SK-MEL-5 (cell line): ENCODE results near the gene PEF1. TPM values are rescaled to one million over a fixed set of nuclear protein-coding genes. Genes with fewer than 3 reads are reported as not detected.

Experiments used
- DNase-seq: peaks from one replicate; pipeline ENCODE4 v3.0.0-alpha.2; 2016; ENCODE audit warnings: low read depth, low spot score
- in situ Hi-C: cut with HindIII; loops from 2 replicates; pipeline ENCODE4 v1.10.0; 2016; ENCODE audit warnings: low sequenced_read_pairs, high pct_unique_total_duplicates, low pct_unique_long_range_greater_than_20kb
- total RNA-seq: library from RNA; depleted of rRNA; stranded (reverse); fragments of >200 nt; shearing (Covaris generic); gene quantifications from 2 replicates; pipeline ENCODE4 v1.2.3, GENCODE V29; 2014

Gene PEF1
- total RNA-seq, 1 experiment from 2014 or later = 45.7 TPM

DNA sequence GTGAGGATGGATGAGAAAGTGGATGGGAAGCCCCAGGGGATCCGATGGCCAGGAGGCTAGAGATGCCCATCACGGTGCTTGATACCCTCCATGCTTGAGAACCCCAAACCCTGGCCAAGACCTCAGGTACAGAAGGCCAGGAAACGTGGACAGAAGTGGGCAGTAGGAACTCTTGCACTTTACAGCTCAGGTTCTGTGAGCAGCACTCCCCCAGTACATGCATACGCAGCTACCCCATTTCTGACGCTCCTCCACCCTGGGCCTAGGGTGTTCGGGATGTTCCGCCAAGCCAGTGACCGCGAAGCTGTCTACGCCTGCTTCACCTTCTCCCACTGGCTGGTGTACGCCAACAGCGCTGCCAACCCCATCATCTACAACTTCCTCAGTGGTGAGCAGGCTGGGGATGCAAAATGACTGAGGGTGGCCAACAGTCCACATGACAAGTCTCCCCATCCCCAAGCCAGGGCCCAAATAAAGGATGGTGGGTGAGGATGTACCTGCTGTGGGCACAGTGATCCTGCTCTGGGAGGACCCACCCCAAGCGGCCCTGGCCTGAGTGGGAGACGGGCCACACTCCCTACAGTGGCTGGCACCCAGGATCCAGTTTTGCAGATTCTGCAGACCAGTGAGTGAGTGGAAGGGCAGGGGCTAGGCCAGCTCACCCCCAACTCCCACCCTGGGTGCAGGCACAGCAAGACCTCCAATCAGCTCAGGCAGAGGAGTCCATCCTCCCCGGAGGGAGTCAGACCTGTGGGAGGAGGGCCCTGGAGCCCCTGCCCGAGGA lies 19.8 kb downstream of the PEF1 start:
- in situ Hi-C loops = no loop called here
- no peak for DNase-seq

- no peak for DNase-seq
- in situ Hi-C loops = no loop called here
These were observed 20.4 kb downstream of the PEF1 start for GRCh38 chr1:31624309-31624708.

- in situ Hi-C loops = no loop called here
- DNase-seq = no peak
These were observed 21.3 kb downstream of the PEF1 start for GRCh38 chr1:31623365-31623764.

DNA sequence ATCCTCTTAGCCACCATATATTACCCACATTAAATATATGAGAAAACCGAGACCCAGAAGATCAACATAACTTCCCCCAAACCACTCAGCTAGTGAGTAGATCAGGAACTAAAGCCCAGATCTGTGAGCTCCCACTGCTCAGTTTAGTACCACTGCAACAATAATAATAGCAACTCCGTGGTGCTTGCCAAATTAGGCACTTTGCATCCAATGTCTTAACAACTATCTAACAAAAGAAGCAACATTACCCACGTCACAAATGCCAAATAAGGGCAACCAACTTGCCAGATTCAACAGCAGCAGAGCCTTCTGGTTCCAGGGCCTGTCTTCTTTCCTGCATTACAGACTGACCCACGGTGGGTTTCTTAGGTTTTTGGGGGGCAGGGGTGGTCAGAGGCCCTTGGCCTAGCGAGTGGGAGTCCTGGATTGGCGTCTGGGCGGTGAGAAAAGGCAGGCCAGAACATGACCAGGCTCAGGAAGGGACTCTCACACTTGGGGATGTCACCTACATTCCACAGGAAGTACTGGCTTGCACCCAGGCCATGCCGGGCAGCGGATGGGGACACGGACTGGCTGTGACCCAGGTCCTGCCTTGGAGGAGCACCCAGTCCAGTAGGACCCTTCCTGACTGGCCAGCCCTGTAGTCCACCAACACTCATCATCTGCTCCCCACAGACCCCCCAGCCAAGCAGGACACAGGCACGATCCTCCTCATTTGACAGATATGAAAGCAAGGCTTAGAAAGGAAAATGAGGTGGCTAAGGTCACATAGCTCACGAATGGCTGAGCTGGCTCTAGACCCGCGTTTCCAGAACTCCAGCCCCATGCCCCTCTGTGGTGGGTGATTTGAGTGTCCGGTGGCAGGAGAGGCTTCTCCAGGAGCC lies 22.6 kb downstream of the PEF1 start:
- DNase-seq = no peak

GRCh38 chr1:31621498-31621820 lies 23.2 kb downstream of the PEF1 start:
- no peak for DNase-seq
- in situ Hi-C loops = no loop called here

More for the DNA sequence above, 22.6 kb downstream of the PEF1 start:
- in situ Hi-C loops = no loop called here

- DNase-seq = no peak
- in situ Hi-C loops = no loop called here
These were observed 23.8 kb downstream of the PEF1 start for GRCh38 chr1:31620631-31621497.

GRCh38 chr1:31618916-31619846 lies 25.5 kb downstream of the PEF1 start:
- in situ Hi-C loops = no loop called here
- no peak for DNase-seq

GRCh38 chr1:31617916-31618746 lies 26.5 kb downstream of the PEF1 start:
- DNase-seq = peak; percentile 44
- in situ Hi-C loops = no loop called here

- DNase-seq = no peak
- in situ Hi-C loops = no loop called here
These were observed 27.3 kb downstream of the PEF1 start, which contains the start of gene HCRTR1 for GRCh38 chr1:31617218-31617915. Gene HCRTR1 (plus strand): TSS chr1:31617689. CDS start chr1:31619193, 1,504 bp downstream.

DNA sequence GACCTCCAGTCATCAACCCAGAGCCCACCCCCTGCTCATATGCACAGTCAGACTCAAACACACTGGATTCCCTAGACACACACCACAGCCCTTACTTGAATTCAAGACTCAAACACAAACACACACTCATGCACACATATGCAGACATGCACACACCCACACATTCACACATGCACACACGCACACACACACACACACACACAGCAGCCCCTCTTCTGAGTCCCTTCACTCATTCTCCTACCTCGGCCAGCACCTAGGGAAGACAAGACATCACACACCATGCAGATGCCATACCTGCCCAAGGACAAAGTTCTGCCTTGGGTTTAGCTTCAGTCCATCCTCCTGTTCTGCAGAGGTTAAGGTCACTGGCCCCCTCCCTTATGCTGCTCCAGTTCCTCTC lies 28.7 kb downstream of the PEF1 start:
- in situ Hi-C loops = no loop called here

DNA sequence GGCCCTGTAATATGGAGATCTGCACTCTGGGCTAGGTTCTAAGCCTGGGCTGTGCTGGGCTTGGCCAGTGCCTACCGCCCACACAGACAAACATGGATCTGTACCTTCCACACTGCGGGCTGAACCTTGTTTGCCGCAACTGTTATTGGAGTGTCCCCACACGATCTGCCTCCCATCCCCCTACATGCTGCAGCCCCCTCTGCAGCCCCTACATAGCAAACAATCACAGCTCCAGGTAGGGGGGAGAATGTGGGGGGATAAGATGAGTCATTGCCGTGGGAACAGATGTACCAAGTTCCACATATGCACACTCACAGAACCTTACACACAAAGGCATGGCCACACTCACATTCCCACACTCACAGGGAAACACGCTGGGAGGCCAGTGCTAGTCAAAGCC lies 29.3 kb downstream of the PEF1 start:
- DNase-seq = no peak
- in situ Hi-C loops = no loop called here

More for the DNA sequence above, 28.7 kb downstream of the PEF1 start:
- no peak for DNase-seq

DNA sequence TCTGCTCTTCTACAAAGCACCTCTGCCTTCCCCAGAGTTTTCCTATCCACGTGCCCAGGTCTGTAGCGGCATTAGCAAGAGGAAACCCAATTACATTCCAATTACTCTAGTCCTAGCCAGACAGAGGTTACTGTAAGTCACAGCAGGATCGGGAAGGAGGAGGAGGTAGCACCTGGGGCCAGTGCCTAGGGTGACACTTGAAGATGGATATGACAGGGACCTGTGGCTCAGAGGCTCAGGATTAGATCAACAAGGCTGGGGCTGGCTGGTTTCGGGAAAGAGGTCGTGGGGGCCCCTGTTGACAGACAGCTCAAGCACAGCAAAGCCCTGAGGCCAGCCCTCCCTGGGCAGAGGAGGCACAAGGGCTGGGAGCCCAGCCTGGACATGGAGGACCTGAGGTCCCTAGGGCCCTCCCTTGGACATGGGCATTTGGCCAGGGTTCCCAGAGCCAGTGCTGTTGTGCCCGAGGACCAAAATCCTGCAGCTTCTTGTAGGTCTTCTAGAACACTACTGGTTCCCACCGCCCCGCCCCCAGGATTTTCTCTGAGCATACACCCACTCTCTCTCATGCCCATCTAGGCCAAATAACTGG lies 30.2 kb downstream of the PEF1 start:
- in situ Hi-C loops = no loop called here
- no peak for DNase-seq

DNA sequence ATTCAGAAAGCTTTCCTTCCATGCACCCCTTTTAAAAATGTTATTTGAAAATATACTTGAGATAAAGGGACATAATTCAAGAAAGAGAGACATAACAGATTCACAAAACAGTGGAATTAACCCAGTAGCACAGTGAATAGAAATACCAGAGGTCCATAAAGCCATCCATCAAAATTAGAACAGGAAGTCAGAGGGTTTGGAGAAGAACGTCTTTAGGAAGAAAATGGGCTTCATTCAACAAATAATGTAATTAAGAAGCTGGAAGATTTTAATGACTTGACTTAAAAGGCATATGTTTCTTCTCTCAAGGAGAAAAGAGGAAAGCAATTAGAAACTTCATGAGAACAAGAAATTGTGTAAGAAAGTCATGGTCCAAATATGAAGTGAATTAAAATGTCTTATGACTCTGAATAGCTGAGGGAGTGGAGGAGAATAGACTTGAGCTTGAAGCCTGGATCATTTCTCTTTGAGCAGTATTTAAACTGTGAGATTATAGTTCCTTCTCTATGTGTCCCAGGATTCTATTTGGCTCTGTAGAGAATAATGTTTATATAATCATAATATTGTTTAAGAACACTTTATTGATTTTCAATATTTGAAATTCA lies 35.1 kb downstream of the PEF1 start:
- in situ Hi-C loops = no loop called here
- DNase-seq = no peak

DNA sequence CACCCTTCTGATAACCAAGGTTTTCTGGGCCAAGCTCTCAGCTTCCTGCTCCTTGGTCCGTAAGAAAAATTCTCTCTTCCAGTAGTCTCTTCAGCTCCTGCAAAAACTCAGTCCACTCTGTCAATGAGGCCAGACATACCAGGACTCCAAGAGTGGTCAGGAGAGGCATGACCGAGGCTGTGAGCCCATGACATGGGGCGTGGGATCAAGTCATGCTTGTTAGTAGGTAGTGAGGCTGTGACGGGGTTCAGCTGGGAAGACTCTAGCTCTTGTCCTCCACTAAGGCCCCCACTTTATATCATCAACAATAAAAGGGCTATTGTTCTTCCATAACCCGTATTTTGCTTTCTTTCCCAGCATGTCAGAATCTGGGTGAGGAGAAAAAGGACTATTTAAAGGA lies 37.3 kb downstream of the PEF1 start:
- no peak for DNase-seq
- in situ Hi-C loops = no loop called here

GRCh38 chr1:31605908-31606427 lies 38.7 kb downstream of the PEF1 start:
- no peak for DNase-seq

More at GRCh38 chr1:31605908-31606427, 38.7 kb downstream of the PEF1 start:
- in situ Hi-C loops = no loop called here
